HG03025 (cell line): ENCODE measurements around the gene RPTN.

Experiments used
- ATAC-seq: cut with Tn5 transposase; IDR thresholded peaks from one replicate; pipeline ENCODE4 v1.9.1; 2021; ENCODE audit warnings: mild to moderate bottlenecking, moderate library complexity; ENCODE audit not compliant: unreplicated experiment, low FRiP score

Gene RPTN

GRCh38 chr1:152159144-152159543 lies at the start of gene RPTN:
Gene RPTN (minus strand): TSS chr1:152159228. CDS start chr1:152157889, 1,339 bp downstream.
- no peak for ATAC-seq

GRCh38 chr1:152198982-152199381 lies 40.0 kb upstream of the RPTN start:
- no peak for ATAC-seq

GRCh38 chr1:152197361-152197941 lies 38.4 kb upstream of the RPTN start:
- no peak for ATAC-seq

GRCh38 chr1:152191711-152192110 lies 32.7 kb upstream of the RPTN start:
- no peak for ATAC-seq

GRCh38 chr1:152191260-152191659 lies 32.2 kb upstream of the RPTN start:
- no peak for ATAC-seq

- ATAC-seq: no peak
Observed at GRCh38 chr1:152190589-152190988, 31.6 kb upstream of the RPTN start.

- ATAC-seq: no peak
Observed at GRCh38 chr1:152189657-152190442, 30.8 kb upstream of the RPTN start.

GRCh38 chr1:152188673-152189591 lies 29.9 kb upstream of the RPTN start:
- ATAC-seq: no peak

- no peak for ATAC-seq
Observed at GRCh38 chr1:152186556-152187285, 27.7 kb upstream of the RPTN start.

- no peak for ATAC-seq
Observed at GRCh38 chr1:152185544-152186391, 26.7 kb upstream of the RPTN start.

GRCh38 chr1:152182944-152183361 lies 23.9 kb upstream of the RPTN start:
- ATAC-seq: no peak

GRCh38 chr1:152182431-152182830 lies 23.4 kb upstream of the RPTN start:
- no peak for ATAC-seq

- ATAC-seq: no peak
Observed at GRCh38 chr1:152179566-152179965, 20.5 kb upstream of the RPTN start.

GRCh38 chr1:152170287-152170905 lies 11.4 kb upstream of the RPTN start:
- no peak for ATAC-seq

GRCh38 chr1:152169366-152170025 lies 10.5 kb upstream of the RPTN start:
- ATAC-seq: no peak

GRCh38 chr1:152168535-152168868 lies 9.5 kb upstream of the RPTN start:
- ATAC-seq: no peak

GRCh38 chr1:152167835-152168534 lies 9.0 kb upstream of the RPTN start:
- no peak for ATAC-seq

GRCh38 chr1:152166966-152167365 lies 7.9 kb upstream of the RPTN start:
- no peak for ATAC-seq
